GM18858 (cell line): ENCODE measurements around the gene TMEM101.
"Not testable (repeated sequence)": the region's sequence is repeated elsewhere in the genome, so short reads cannot be mapped to it uniquely, and the experiment has no call there.

ENCODE experiments used
- ATAC-seq: cut with Tn5 transposase; IDR thresholded peaks from one replicate; pipeline ENCODE4 v1.9.1; 2021; ENCODE audit not compliant: unreplicated experiment

Gene TMEM101

GRCh38 chr17:44024271-44024663 lies 9.5 kb upstream of the TMEM101 start:
- ATAC-seq: no peak

DNA sequence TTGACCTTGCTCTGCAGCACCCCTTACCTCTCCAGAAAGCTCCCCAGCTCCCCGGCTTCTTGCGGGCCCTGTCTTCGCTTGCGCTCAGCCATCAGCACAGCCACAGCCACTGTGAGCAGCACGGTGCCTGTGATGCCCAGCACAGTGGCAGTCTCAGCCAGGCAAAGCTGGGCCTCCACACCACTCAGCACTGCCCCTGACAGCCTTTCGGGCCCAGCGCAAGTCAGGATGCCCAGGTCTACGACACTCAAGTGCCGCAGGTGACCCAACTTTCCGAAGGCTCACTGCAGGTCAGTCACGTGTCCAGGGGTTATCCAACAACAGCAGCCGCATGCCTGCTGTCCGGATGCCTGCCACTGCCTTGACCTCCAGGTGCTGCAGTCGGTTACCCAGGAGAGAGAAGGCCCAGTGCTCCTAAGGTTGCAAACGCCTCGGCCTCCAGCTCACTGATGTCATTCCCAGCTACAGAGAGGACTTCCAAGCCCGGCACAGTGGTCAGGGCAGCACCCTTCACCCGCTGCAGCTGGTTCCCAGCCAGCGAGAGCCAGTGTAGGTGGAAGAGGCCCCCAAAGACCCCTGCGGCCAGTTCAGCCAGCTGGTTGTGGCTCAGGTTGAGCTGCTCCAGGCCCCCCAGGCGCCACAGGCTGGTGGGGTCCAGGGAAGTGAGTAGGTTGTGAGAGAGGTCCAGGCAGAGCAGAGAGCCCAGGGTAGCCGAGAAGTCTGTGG lies 8.9 kb upstream of the TMEM101 start:
- ATAC-seq: no peak

- ATAC-seq: no peak
Measured at GRCh38 chr17:44022246-44022645, 7.5 kb upstream of the TMEM101 start.

GRCh38 chr17:44021227-44021626 lies 6.5 kb upstream of the TMEM101 start:
- not testable (repeated sequence) for ATAC-seq

DNA sequence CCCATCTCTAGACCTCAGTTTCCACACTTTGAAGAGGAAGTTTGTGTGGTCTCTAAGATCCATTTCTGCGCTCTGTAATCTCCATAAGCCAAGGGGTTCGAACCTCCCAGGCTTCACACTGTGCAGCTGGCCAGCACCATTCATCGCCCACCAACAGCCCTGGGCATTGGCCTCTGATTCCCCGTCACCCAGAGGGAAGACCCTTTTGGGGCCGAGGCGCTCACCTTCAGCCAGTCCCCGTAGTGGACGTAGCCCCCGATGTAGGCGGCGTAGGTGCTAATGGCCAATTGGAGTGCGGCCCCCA lies 678 bp downstream of the TMEM101 start:
- ATAC-seq: no peak

GRCh38 chr17:44012874-44013273 lies 1.9 kb downstream of the TMEM101 start:
- ATAC-seq: no peak

- no peak for ATAC-seq
Measured at GRCh38 chr17:44012391-44012790, 2.4 kb downstream of the TMEM101 start.

DNA sequence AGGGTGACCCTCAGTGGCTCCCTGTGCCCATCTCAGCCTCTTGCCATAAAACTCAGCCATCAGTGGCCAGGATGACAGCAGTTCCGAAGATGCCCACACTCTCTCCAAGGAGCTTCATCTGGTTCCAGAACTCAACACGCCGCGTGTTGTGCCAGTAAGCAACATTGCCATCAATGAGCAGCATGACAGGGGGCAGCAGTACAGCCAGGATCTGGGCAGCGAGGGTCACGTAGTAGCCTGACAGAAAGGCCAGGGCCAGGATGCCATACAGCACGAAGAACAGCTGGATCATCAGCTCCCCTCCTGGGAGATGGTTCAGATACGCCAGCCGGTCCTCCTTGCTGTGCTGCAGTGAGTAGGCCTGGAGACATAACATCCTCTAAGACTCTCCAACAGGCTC lies 2.9 kb downstream of the TMEM101 start:
- ATAC-seq: no peak

GRCh38 chr17:44010966-44011647 lies 3.7 kb downstream of the TMEM101 start:
- ATAC-seq: no peak

- no peak for ATAC-seq
Measured at GRCh38 chr17:44008205-44008909, 6.4 kb downstream of the TMEM101 start.

GRCh38 chr17:44007346-44008204 lies 7.2 kb downstream of the TMEM101 start:
- no peak for ATAC-seq

DNA sequence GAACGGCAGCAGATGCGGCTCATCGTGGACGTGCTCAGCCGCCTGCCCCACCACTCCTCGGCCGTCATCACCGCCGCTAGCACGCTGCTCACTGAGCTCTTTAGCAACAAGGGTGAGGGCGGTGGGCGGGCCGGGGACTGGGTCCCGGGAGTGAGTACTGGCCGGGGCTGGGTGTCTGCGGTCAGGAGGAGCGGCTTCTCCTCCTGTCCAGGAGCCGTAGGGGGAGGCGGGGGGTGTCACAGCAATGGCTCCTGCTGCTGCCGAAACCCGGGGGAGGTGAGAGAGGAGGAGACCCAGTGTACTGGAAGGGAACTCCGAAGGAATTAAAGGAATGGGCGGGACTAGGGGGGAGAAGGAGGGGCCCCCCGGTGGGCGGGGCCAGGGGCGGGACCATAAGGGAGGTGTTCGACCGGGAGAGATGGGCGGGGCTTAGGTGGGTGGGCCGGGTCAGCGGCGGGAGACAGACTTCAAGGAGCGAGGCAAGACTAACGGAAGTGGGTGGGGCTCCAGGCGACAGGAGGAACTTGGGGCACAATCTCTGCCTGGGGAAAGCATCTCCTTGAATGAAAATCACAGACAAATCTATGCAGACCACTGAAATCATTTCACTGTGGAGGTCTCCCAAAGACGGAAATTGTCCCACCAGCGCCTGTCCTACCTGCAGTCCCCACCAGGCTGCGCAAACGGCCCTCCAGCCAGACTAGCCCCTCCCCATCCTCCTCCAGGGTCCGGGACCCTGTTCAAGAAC lies 8.0 kb downstream of the TMEM101 start:
- no peak for ATAC-seq

GRCh38 chr17:44006272-44006597 lies 8.5 kb downstream of the TMEM101 start:
- ATAC-seq: no peak

DNA sequence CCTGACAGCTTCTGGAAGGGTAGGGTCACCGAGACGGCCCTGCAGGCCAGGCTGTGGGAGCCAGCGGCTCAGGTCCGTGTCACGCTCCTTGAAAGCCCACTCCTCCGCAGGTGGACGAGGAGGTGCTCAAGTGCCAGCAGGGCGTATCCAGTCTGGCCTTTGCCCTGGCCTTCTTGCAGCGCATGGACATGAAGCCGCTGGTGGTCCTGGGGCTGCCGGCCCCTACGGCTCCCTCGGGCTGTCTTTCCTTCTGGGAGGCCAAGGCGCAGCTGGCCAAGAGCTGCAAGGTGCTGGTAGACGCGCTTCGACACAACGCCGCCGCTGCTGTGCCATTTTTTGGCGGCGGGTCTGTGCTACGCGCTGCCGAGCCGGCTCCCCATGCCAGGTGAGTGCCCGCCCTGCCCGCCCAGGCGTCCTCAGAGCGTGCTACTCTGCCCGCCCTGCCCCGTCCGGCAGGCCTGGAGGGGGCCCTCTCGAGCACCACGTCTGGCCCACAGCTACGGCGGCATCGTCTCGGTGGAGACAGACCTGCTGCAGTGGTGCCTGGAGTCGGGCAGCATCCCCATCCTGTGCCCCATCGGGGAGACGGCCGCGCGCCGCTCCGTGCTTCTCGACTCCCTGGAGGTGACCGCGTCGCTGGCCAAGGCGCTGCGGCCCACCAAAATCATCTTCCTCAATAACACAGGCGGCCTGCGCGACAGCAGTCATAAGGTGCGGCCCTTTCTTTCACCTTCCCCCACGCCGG lies 9.1 kb downstream of the TMEM101 start:
- no peak for ATAC-seq

GRCh38 chr17:44004761-44005526 lies 9.8 kb downstream of the TMEM101 start:
- no peak for ATAC-seq

- ATAC-seq: no peak
Measured at GRCh38 chr17:44004077-44004760, 10.5 kb downstream of the TMEM101 start, which contains the start of gene NAGS. TSS of gene NAGS (plus strand) at chr17:44004622. CDS start at chr17:44004664, 42 bp downstream.

GRCh38 chr17:44002141-44002848 lies 12.5 kb downstream of the TMEM101 start:
- no peak for ATAC-seq

- no peak for ATAC-seq
Measured at GRCh38 chr17:44001461-44001920, 13.3 kb downstream of the TMEM101 start.
